ENCODE measurements around the gene CREB3L2.
"Not testable (repeated sequence)": the region's sequence is repeated elsewhere in the genome, so short reads cannot be mapped to it uniquely, and the experiment has no call there.

The CREB3L2 gene

DNA sequence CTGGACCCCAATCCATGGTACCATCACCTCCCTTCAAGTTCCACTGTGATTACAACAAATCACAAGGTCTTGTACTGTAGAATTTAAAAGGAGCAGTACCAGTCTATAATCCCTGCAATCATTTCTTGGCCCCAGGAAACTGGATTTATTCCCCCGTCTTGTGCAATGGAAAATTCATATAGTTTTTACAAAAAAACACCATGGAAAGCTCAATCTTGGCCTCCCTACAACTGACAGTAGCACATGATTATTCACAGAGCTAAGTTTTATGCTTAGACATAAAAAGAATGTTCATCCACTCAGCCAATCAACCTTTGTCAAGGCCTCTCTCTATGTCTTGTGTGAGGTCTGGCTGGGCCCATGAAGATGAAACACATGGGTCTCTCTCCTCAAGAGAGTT is 165.3 kb downstream of the CREB3L2 start:
- no peak for DNase-seq (ENCODE audit: low read depth)

- DNase-seq (ENCODE audit: low read depth), result no peak
Observed at GRCh38 chr7:137836113-137836509, 165.8 kb downstream of the CREB3L2 start.

- no peak for DNase-seq (ENCODE audit: low read depth)
Observed at GRCh38 chr7:137835486-137836112, 166.3 kb downstream of the CREB3L2 start.

DNA sequence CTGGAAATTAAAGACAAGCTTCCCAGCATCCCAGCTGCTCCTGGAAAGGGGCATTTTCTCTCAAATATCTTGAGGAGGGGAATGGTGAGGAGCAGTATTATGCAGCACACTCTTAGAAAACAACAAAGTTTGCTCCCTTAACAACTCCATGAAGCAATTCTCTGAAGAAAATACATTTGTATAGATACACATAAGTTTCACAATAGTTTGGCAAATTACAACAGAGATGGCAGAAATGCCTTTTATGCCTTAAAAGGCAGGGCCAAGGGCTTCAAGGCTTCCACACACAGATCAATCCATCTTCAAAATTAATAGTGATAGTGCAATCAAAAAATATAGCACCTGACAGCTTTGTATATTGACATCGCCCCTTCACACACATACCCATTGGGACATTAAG is 167.3 kb downstream of the CREB3L2 start:
- DNase-seq (ENCODE audit: low read depth), result no peak

- not testable (repeated sequence) for DNase-seq (ENCODE audit: low read depth)
Observed at GRCh38 chr7:137832990-137833389, 168.9 kb downstream of the CREB3L2 start.

DNA sequence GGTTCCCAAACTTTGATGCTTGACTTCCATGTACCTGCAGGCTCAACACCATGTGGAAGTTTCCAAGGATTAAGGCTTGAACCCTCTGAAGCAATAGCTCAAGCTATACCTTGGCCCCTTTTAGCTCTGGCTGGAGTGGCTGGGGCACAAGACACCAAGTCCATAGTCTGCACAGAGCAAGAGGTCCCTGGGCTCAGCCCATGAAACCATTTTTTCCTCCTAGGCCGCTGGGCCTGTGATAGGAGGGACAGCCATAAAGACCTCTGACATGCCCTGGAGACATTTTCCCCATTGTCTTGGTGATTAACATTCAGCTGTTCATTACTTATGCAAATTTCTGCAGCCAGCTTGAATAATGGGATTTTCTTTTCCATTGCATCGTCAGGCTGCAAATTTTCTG is 169.5 kb downstream of the CREB3L2 start:
- DNase-seq (ENCODE audit: low read depth), result no peak

- not testable (repeated sequence) for DNase-seq (ENCODE audit: low read depth)
Observed at GRCh38 chr7:137831555-137831954, 170.3 kb downstream of the CREB3L2 start.

GRCh38 chr7:137829337-137829992 is 172.4 kb downstream of the CREB3L2 start:
- DNase-seq (ENCODE audit: low read depth), result peak; percentile 51

DNA sequence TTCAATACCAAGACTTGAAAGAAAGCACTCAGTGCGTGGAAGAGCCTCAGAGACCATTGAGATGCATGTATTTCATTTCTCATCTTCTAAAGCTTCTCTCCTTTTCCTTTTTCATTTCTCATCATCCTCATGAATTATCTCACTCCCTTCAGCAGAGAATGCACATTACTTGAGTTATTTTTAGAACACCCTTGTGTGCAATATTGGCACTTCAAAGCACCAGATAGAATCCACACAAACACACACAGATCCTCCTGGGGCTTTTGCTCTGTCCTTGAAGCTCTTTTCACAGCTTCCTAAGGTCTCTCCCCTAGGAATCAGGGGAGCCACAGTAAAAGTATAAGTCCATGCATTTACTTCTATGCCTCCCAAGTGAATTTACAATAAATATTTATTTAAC is 173.4 kb downstream of the CREB3L2 start:
- no peak for DNase-seq (ENCODE audit: low read depth)

DNA sequence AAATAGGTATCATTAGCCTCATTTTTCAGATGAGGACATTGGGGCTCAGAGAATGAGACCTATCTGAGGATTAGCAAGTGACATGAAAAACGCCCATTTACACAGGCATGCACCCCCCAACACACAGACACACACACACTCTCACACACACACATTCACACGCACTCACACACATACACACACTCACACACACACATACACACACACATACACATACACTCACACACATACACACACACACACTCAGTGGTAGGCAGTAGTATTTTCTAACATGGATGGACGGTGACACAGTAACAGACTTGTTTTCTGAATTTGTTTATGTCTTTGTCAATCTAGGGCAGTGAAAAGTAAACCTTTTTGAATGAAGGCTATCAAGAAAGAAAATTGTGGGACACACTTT is 176.4 kb downstream of the CREB3L2 start:
- no peak for DNase-seq (ENCODE audit: low read depth)

All from stromal cell of bone marrow (primary cell).